ENCODE results near the gene PPEF2. TPM values are rescaled to one million over a fixed set of nuclear protein-coding genes. Genes with fewer than 3 reads are reported as not detected.

The PPEF2 gene
- total RNA-seq, 1 experiment from 2014 or later: not detected

DNA sequence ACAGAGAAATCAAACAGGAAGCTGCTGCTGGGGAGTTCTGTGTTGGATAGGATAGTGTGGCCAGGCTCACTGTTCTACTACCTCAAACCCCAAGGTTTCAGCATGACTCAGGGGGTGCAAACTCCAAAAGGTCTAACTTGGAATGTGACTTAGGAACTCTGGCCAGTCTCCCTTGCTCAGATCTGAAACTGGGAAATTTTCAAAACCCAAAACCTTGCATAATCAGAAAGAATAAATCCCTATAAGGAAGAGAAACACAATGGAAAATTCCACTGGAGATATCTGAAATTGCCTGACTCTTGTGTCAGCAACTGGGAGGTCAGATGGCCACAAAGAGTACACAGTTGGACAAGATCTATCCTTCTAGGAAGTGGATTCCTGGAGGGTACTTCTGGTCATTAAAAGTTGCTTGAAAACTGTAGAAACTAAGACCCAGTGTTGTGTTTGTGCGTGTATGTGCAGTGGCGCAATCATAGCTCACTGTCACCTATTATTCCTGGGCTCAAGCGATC is 58.0 kb downstream of the PPEF2 start:
- no peaks in the 10 kb centered on the region for H3K4me1 ChIP-seq (ENCODE audit: insufficient read depth, low read length, poor library complexity, severe bottlenecking)
- BruUV-seq (replicated peaks): no TSS peak
- no peak for DNase-seq (ENCODE audit: low spot score)
- no peak overlapping the region for H3K4me3 ChIP-seq (ENCODE audit: low read depth, low read length, poor library complexity, severe bottlenecking)
- intact Hi-C loops (cut with micrococcal nuclease; ENCODE audit: unreplicated experiment): no loop called here
- CTCF ChIA-PET: no interaction called here
- H3K27me3 ChIP-seq (replicated peaks; ENCODE audit: insufficient read depth, low read depth, low read length, poor library complexity): no peaks in the 10 kb centered on the region
- TF ChIP-seq EZH2 (IDR thresholded peaks at IDR 0.05; ENCODE audit: borderline replicate concordance, low read depth, low read length, poor library complexity, severe bottlenecking) (no peak), CTCF (conservative IDR thresholded peaks at IDR 0.05; ENCODE audit: low read depth, low read length) (no peak)
- H3K9me3 ChIP-seq (ENCODE audit: low read depth, low read length, poor library complexity, severe bottlenecking): no peaks in the 10 kb centered on the region
- H3K36me3 ChIP-seq (ENCODE audit: insufficient read depth, low read length, poor library complexity, severe bottlenecking): no peaks in the 10 kb centered on the region
- H3K27ac ChIP-seq (ENCODE audit: low read depth, low read length, poor library complexity, severe bottlenecking): no peak overlapping the region
- POLR2A ChIA-PET (ENCODE audit: low non-redundant PET): no interaction called here

DNA sequence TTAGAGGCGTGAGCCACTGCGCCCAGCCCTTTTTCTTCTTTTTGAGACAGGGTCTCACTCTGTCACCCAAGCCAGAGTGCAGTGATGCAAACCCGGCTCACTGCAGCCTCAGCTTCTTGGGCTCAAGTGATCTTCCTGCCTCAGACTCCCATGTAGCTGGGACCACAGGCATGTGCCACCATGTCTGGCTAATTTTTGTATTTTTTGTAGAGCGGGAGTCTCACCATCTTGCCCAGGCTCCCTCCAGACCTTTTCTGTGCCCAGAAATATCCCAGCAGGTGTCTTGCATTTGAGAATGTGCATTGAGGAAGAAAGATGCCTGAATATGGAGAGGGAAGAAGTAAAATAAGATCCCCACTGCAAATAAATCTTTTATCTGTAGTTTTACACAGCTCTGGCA is 58.7 kb downstream of the PPEF2 start:
- no peak overlapping the region for H3K27ac ChIP-seq (ENCODE audit: low read depth, low read length, poor library complexity, severe bottlenecking)
- CTCF ChIA-PET: no interaction called here
- BruUV-seq (replicated peaks): no TSS peak
- no peaks in the 10 kb centered on the region for H3K27me3 ChIP-seq (replicated peaks; ENCODE audit: insufficient read depth, low read depth, low read length, poor library complexity)
- H3K36me3 ChIP-seq (ENCODE audit: insufficient read depth, low read length, poor library complexity, severe bottlenecking): no peaks in the 10 kb centered on the region
- H3K4me1 ChIP-seq (ENCODE audit: insufficient read depth, low read length, poor library complexity, severe bottlenecking): no peaks in the 10 kb centered on the region
- POLR2A ChIA-PET (ENCODE audit: low non-redundant PET): no interaction called here
- H3K4me3 ChIP-seq (ENCODE audit: low read depth, low read length, poor library complexity, severe bottlenecking): no peak overlapping the region
- H3K9me3 ChIP-seq (ENCODE audit: low read depth, low read length, poor library complexity, severe bottlenecking): no peaks in the 10 kb centered on the region
- no peak for DNase-seq (ENCODE audit: low spot score)
- intact Hi-C loops (cut with micrococcal nuclease; ENCODE audit: unreplicated experiment): no loop called here
- TF ChIP-seq EZH2 (IDR thresholded peaks at IDR 0.05; ENCODE audit: borderline replicate concordance, low read depth, low read length, poor library complexity, severe bottlenecking): no peak

- TF ChIP-seq CTCF (conservative IDR thresholded peaks at IDR 0.05; ENCODE audit: low read depth, low read length) (no peak), EZH2 (IDR thresholded peaks at IDR 0.05; ENCODE audit: borderline replicate concordance, low read depth, low read length, poor library complexity, severe bottlenecking) (no peak)
- POLR2A ChIA-PET (ENCODE audit: low non-redundant PET): no interaction called here
- no TSS peak for BruUV-seq (replicated peaks)
- DNase-seq (ENCODE audit: low spot score): no peak
- Histone ChIP-seq H3K27me3 (replicated peaks; ENCODE audit: insufficient read depth, low read depth, low read length, poor library complexity) (no peaks in the 10 kb centered on the region), H3K4me3 (ENCODE audit: low read depth, low read length, poor library complexity, severe bottlenecking) (no peak overlapping the region), H3K36me3 (ENCODE audit: insufficient read depth, low read length, poor library complexity, severe bottlenecking) (no peaks in the 10 kb centered on the region), H3K4me1 (ENCODE audit: insufficient read depth, low read length, poor library complexity, severe bottlenecking) (no peaks in the 10 kb centered on the region), H3K27ac (ENCODE audit: low read depth, low read length, poor library complexity, severe bottlenecking) (no peak overlapping the region), H3K9me3 (ENCODE audit: low read depth, low read length, poor library complexity, severe bottlenecking) (no peaks in the 10 kb centered on the region)
- CTCF ChIA-PET: no interaction called here
- intact Hi-C loops (cut with micrococcal nuclease; ENCODE audit: unreplicated experiment): no loop called here
These were observed 60.4 kb downstream of the PPEF2 start for GRCh38 chr4:75841641-75842520.
